Mucosa of stomach (tissue), 1 donor: ENCODE data around the gene LSP1.

Source experiments
- H3K27me3 ChIP-seq: one replicate; pipeline ENCODE4 v1.7.0; 2013; ENCODE audit warnings: mild to moderate bottlenecking, low read length; ENCODE audit not compliant: control insufficient read depth, insufficient read depth
- H3K36me3 ChIP-seq: one replicate; pipeline ENCODE4 v1.7.0; 2013; ENCODE audit warnings: low read length; ENCODE audit not compliant: control insufficient read depth, insufficient read depth
- H3K4me1 ChIP-seq: one replicate; pipeline ENCODE4 v1.7.0; 2013; ENCODE audit warnings: mild to moderate bottlenecking, low read length; ENCODE audit not compliant: control insufficient read depth, insufficient read depth
- H3K4me3 ChIP-seq: one replicate; pipeline ENCODE4 v1.7.0; 2013; ENCODE audit warnings: low read length
- H3K9ac ChIP-seq: one replicate; pipeline ENCODE4 v1.7.0; 2013; ENCODE audit warnings: mild to moderate bottlenecking, low read length, moderate library complexity
- H3K9me3 ChIP-seq: one replicate; pipeline ENCODE4 v1.7.0; 2013; ENCODE audit warnings: mild to moderate bottlenecking, low read length, moderate library complexity; ENCODE audit not compliant: control insufficient read depth
- donor health status: Pancreatic carcinoma.

The LSP1 gene

GRCh38 chr11:1834062-1834610 is 18.7 kb upstream of the LSP1 start:
- H3K4me1 ChIP-seq: peaks cover 69% of the 10 kb centered on the region

GRCh38 chr11:1834779-1835670 is 17.9 kb upstream of the LSP1 start, which contains the start of gene SYT8:
Gene SYT8, plus strand, starts transcription at chr11:1834990. Its CDS starts 116 bp downstream, at chr11:1835106.
- H3K4me1 ChIP-seq: peaks cover 60% of the 10 kb centered on the region
- peak within 1 kb of the TSS; percentile 19 for H3K4me3 ChIP-seq
- peak within 1 kb of the TSS; percentile 66 for H3K9ac ChIP-seq
- H3K9me3 ChIP-seq: no peaks in the 10 kb centered on the region
- H3K36me3 ChIP-seq: no peaks in the 10 kb centered on the region
- H3K27me3 ChIP-seq: peaks cover 7% of the 10 kb centered on the region

More at GRCh38 chr11:1834062-1834610, 18.7 kb upstream of the LSP1 start:
- Histone ChIP-seq H3K9ac (peak overlapping the region; percentile 66), H3K27me3 (peaks cover 7% of the 10 kb centered on the region), H3K9me3 (no peaks in the 10 kb centered on the region), H3K4me3 (peak overlapping the region; percentile 19), H3K36me3 (no peaks in the 10 kb centered on the region)

GRCh38 chr11:1835671-1836010 is 17.2 kb upstream of the LSP1 start:
- peaks cover 54% of the 10 kb centered on the region for H3K4me1 ChIP-seq
- H3K4me3 ChIP-seq: no peak overlapping the region
- H3K36me3 ChIP-seq: no peaks in the 10 kb centered on the region
- H3K9ac ChIP-seq: no peak overlapping the region
- no peaks in the 10 kb centered on the region for H3K9me3 ChIP-seq
- peaks cover 7% of the 10 kb centered on the region for H3K27me3 ChIP-seq

- Histone ChIP-seq H3K9me3 (no peaks in the 10 kb centered on the region), H3K4me3 (no peak overlapping the region), H3K36me3 (no peaks in the 10 kb centered on the region), H3K27me3 (peaks cover 4% of the 10 kb centered on the region), H3K4me1 (peaks cover 47% of the 10 kb centered on the region), H3K9ac (no peak overlapping the region)
Measured at GRCh38 chr11:1836011-1836945, 16.6 kb upstream of the LSP1 start.

GRCh38 chr11:1837171-1838076 is 15.5 kb upstream of the LSP1 start:
- Histone ChIP-seq H3K4me3 (no peak overlapping the region), H3K9ac (no peak overlapping the region), H3K27me3 (no peaks in the 10 kb centered on the region), H3K4me1 (peaks cover 36% of the 10 kb centered on the region), H3K36me3 (no peaks in the 10 kb centered on the region), H3K9me3 (no peaks in the 10 kb centered on the region)

- Histone ChIP-seq H3K36me3 (no peaks in the 10 kb centered on the region), H3K27me3 (no peaks in the 10 kb centered on the region), H3K9ac (no peak overlapping the region), H3K4me3 (no peak overlapping the region), H3K4me1 (peaks cover 30% of the 10 kb centered on the region), H3K9me3 (no peaks in the 10 kb centered on the region)
Measured at GRCh38 chr11:1838077-1838425, 14.8 kb upstream of the LSP1 start.

GRCh38 chr11:1838426-1839144 is 14.3 kb upstream of the LSP1 start, which contains the start of gene TNNI2:
Gene TNNI2, plus strand, starts transcription at chr11:1838981. Its CDS starts 716 bp downstream, at chr11:1839697.
- Histone ChIP-seq H3K36me3 (no peaks in the 10 kb centered on the region), H3K27me3 (no peaks in the 10 kb centered on the region), H3K9me3 (no peaks in the 10 kb centered on the region), H3K4me1 (peaks cover 24% of the 10 kb centered on the region), H3K9ac (no peak within 1 kb of the TSS), H3K4me3 (no peak within 1 kb of the TSS)

GRCh38 chr11:1839204-1839923 is 13.5 kb upstream of the LSP1 start:
- Histone ChIP-seq H3K36me3 (no peaks in the 10 kb centered on the region), H3K9ac (no peak overlapping the region), H3K4me1 (peaks cover 18% of the 10 kb centered on the region), H3K9me3 (no peaks in the 10 kb centered on the region), H3K4me3 (no peak overlapping the region), H3K27me3 (no peaks in the 10 kb centered on the region)

GRCh38 chr11:1839924-1840779 is 12.7 kb upstream of the LSP1 start:
- H3K4me3 ChIP-seq: no peak overlapping the region
- H3K9ac ChIP-seq: no peak overlapping the region
- peaks cover 10% of the 10 kb centered on the region for H3K4me1 ChIP-seq
- H3K9me3 ChIP-seq: no peaks in the 10 kb centered on the region
- H3K36me3 ChIP-seq: no peaks in the 10 kb centered on the region
- H3K27me3 ChIP-seq: peaks cover 6% of the 10 kb centered on the region
